Measurements from ENCODE around the gene TREH.

Gene TREH

GRCh38 chr11:118650366-118650765, 29.1 kb downstream of the TREH start:
- Histone ChIP-seq H3K4me3 (no peak overlapping the region), H3K9ac (no peak overlapping the region), H3K36me3 (peaks cover 3% of the 10 kb centered on the region; the same call in 1 of the 2 replicates), H3K27me3 (no peaks in the 10 kb centered on the region), H3K9me3 (no peaks in the 10 kb centered on the region), H3K4me1 (peaks cover 21% of the 10 kb centered on the region), H4K20me1 (no peaks in the 10 kb centered on the region), H3K27ac (no peak overlapping the region), H3K4me2 (no peak overlapping the region)
- no peak for TF ChIP-seq Cebpa-rat (IDR thresholded peaks at IDR 0.05)

- Histone ChIP-seq H3K4me2 (no peak overlapping the region), H3K27me3 (no peaks in the 10 kb centered on the region), H3K4me3 (no peak overlapping the region), H4K20me1 (no peaks in the 10 kb centered on the region), H3K9ac (no peak overlapping the region), H3K4me1 (peaks cover 21% of the 10 kb centered on the region), H3K9me3 (no peaks in the 10 kb centered on the region), H3K27ac (no peak overlapping the region), H3K36me3 (peaks cover 7% of the 10 kb centered on the region; the same call in 1 of the 2 replicates)
- TF ChIP-seq Cebpa-rat (IDR thresholded peaks at IDR 0.05), result no peak
Measured at GRCh38 chr11:118649941-118650340, 29.5 kb downstream of the TREH start.

- Histone ChIP-seq H3K36me3 (peaks cover 9% of the 10 kb centered on the region; the same call in 1 of the 2 replicates), H3K9me3 (no peaks in the 10 kb centered on the region), H3K4me3 (no peak overlapping the region), H3K4me1 (peaks cover 16% of the 10 kb centered on the region), H4K20me1 (no peaks in the 10 kb centered on the region), H3K27me3 (no peaks in the 10 kb centered on the region), H3K9ac (no peak overlapping the region), H3K4me2 (no peak overlapping the region), H3K27ac (no peak overlapping the region)
- TF ChIP-seq Cebpa-rat (IDR thresholded peaks at IDR 0.05), result no peak
Measured at GRCh38 chr11:118648291-118648690, 31.2 kb downstream of the TREH start.

GRCh38 chr11:118646393-118646792, 33.1 kb downstream of the TREH start:
- H3K4me3 ChIP-seq, result no peak overlapping the region
- no peak for TF ChIP-seq Cebpa-rat (IDR thresholded peaks at IDR 0.05)
- no peak overlapping the region for H3K4me2 ChIP-seq
- no peak overlapping the region for H3K27ac ChIP-seq
- no peak overlapping the region for H3K9ac ChIP-seq
- peaks cover 9% of the 10 kb centered on the region; the same call in 1 of the 2 replicates for H3K36me3 ChIP-seq
- H4K20me1 ChIP-seq, result no peaks in the 10 kb centered on the region
- H3K27me3 ChIP-seq, result no peaks in the 10 kb centered on the region
- H3K9me3 ChIP-seq, result no peaks in the 10 kb centered on the region
- peaks cover 8% of the 10 kb centered on the region for H3K4me1 ChIP-seq

GRCh38 chr11:118645066-118645715, 34.3 kb downstream of the TREH start:
- H3K27ac ChIP-seq, result no peak overlapping the region
- no peak overlapping the region for H3K4me2 ChIP-seq
- H3K4me3 ChIP-seq, result no peak overlapping the region
- no peak overlapping the region for H3K9ac ChIP-seq
- peaks cover 9% of the 10 kb centered on the region; the same call in 1 of the 2 replicates for H3K36me3 ChIP-seq
- H3K9me3 ChIP-seq, result no peaks in the 10 kb centered on the region
- H4K20me1 ChIP-seq, result no peaks in the 10 kb centered on the region
- H3K27me3 ChIP-seq, result no peaks in the 10 kb centered on the region
- H3K4me1 ChIP-seq, result peaks cover 17% of the 10 kb centered on the region
- no peak for TF ChIP-seq Cebpa-rat (IDR thresholded peaks at IDR 0.05)

GRCh38 chr11:118644496-118644895, 35.0 kb downstream of the TREH start:
- Histone ChIP-seq H3K4me3 (no peak overlapping the region), H3K36me3 (peaks cover 9% of the 10 kb centered on the region; the same call in 1 of the 2 replicates), H3K27me3 (no peaks in the 10 kb centered on the region), H3K4me1 (peaks cover 17% of the 10 kb centered on the region), H3K9ac (no peak overlapping the region), H4K20me1 (no peaks in the 10 kb centered on the region), H3K4me2 (no peak overlapping the region), H3K27ac (no peak overlapping the region), H3K9me3 (no peaks in the 10 kb centered on the region)
- TF ChIP-seq Cebpa-rat (IDR thresholded peaks at IDR 0.05), result no peak

GRCh38 chr11:118643995-118644345, 35.5 kb downstream of the TREH start:
- Histone ChIP-seq H3K9me3 (no peaks in the 10 kb centered on the region), H3K27ac (no peak overlapping the region), H3K4me1 (peaks cover 17% of the 10 kb centered on the region), H3K4me3 (no peak overlapping the region), H3K9ac (no peak overlapping the region), H4K20me1 (no peaks in the 10 kb centered on the region), H3K36me3 (peaks cover 9% of the 10 kb centered on the region; the same call in 1 of the 2 replicates), H3K27me3 (no peaks in the 10 kb centered on the region), H3K4me2 (no peak overlapping the region)
- TF ChIP-seq Cebpa-rat (IDR thresholded peaks at IDR 0.05), result no peak

DNA sequence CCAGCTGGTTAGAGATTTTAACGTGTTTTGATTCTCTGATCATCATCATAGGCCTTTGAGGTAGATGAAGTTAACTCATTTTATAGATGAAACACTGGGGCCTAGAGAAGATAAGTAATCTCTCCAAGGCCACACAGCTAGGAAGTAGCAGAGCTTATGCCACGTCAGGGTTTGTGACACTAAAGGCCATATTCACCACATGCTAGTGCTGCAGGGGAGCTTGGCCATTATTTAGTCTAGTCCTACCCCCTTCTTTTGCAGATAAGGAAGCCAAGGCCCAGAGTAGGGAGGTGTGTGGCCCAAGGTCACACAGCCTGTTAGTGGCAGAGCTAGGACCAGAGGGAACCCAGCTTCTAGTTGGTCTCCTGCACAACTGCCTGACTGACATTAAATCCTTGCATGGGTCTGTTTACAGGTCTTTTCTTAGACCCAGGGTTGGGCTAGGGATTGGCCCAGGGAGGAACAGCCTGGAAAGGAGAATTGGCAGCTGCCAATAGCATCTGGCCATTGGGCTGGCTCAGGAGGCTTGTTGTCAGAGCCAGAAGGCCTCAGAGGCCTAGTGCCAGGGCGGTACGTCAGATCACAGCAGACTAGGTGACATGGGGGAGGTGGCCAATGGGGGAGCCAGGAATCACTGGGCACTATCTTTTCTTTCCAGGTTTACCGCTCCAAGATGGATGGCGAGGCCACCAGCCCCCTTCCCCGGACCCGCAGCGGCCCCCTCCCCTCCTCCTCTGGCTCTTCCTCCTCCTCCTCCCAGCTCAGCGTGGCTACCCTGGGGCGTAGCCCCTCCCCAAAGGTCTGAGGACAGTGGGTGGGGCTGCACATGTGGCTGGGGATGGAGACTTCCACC, 36.1 kb downstream of the TREH start:
- Histone ChIP-seq H3K27ac (no peak overlapping the region), H3K4me1 (peaks cover 17% of the 10 kb centered on the region), H3K4me2 (no peak overlapping the region), H3K27me3 (no peaks in the 10 kb centered on the region), H3K4me3 (no peak overlapping the region), H4K20me1 (no peaks in the 10 kb centered on the region), H3K9me3 (no peaks in the 10 kb centered on the region), H3K36me3 (peaks cover 9% of the 10 kb centered on the region; the same call in 1 of the 2 replicates), H3K9ac (no peak overlapping the region)
- no peak for TF ChIP-seq Cebpa-rat (IDR thresholded peaks at IDR 0.05)

- no peak overlapping the region for H3K9ac ChIP-seq
- H3K9me3 ChIP-seq, result no peaks in the 10 kb centered on the region
- H3K27ac ChIP-seq, result no peak overlapping the region
- no peaks in the 10 kb centered on the region for H4K20me1 ChIP-seq
- peaks cover 9% of the 10 kb centered on the region; the same call in 1 of the 2 replicates for H3K36me3 ChIP-seq
- H3K4me3 ChIP-seq, result no peak overlapping the region
- peaks cover 17% of the 10 kb centered on the region for H3K4me1 ChIP-seq
- H3K4me2 ChIP-seq, result peak overlapping the region; percentile 49
- no peaks in the 10 kb centered on the region for H3K27me3 ChIP-seq
- no peak for TF ChIP-seq Cebpa-rat (IDR thresholded peaks at IDR 0.05)
Measured at GRCh38 chr11:118641397-118642019, 37.9 kb downstream of the TREH start.

Measured in BLaER1 (cell line).